ENCODE measurements around the gene KNSTRN. TPM values are rescaled to one million over a fixed set of nuclear protein-coding genes. Genes with fewer than 3 reads are reported as not detected.

Gene KNSTRN, protein sequence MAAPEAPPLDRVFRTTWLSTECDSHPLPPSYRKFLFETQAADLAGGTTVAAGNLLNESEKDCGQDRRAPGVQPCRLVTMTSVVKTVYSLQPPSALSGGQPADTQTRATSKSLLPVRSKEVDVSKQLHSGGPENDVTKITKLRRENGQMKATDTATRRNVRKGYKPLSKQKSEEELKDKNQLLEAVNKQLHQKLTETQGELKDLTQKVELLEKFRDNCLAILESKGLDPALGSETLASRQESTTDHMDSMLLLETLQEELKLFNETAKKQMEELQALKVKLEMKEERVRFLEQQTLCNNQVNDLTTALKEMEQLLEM
- total RNA-seq: 32.8 and 79.5 TPM in 2 replicates

DNA sequence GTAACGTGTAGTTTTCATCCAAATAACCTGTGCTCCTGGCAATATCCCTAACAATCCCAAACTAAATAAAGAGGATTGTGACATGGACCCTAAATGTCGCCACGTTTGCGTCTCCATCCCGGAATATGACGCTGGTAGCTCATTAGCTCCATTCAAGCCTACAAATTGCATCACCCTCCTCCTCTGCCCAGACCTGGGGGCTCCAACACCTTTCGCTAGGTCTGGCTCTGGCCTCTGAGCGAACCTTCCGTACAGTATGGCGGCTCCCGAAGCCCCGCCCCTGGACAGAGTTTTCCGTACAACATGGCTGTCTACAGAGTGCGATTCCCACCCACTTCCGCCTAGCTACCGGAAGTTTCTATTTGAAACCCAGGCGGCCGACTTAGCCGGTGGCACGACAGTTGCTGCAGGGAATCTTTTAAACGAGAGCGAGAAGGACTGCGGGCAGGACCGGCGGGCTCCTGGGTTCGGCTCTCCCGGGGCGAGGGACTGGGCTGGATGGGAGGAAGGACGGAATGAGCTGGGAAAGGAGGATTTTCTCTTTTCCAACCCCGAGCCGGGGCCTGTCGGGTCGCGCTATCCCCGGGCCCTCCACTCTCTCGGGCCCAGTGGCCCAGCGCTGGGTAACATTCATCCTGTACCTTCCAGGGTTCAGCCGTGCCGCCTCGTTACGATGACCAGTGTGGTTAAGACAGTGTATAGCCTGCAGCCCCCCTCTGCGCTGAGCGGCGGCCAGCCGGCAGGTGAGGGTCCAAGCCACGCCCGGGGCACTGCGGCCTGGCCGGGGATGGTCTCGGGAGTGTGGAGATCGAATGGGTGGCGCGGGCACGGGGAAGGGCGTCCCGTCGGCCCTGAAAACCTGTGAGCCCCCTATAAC lies at the start of gene KNSTRN:
Gene KNSTRN, plus strand, starts transcription at position 142 of the 877 bp plus-strand sequence. Its CDS starts 115 bp downstream, at position 257.

DNA sequence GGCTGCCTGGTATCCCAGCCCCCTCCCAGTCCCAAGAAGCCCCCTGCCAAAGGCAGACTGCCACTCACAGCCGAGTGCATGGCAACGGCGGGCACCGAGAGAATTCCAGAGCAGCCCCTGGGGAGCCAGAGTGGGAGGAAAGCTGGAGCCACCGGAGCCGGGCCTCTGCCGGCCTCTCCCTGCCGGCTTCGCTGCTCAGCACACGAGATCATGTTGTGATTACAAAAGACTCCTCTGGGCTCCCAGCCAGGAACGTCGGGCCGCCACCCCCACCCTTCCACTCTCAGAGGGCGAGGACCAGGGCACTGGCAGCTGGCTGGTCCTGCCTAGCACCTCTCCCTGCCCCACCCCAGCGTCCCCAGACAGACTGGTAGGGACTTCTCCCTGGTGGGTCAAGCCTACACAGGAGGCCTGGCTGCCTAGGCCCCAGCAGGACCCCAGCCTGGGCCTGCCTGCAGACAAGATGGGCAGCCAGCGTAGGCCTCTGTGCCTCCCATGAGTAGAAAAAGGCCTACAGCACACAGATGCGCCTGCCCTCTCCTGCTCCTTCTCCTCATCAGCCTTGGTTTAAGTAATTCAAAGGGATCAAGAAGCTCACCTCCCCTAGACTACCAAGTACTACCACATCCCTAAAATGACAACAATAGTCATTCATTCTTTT lies 41.7 kb upstream of the KNSTRN start, which contains the start of gene CCDC9B:
Gene CCDC9B, minus strand, starts transcription at position 200 of the 661 bp plus-strand sequence. Its CDS starts 120 bp downstream, at position 80.

DNA sequence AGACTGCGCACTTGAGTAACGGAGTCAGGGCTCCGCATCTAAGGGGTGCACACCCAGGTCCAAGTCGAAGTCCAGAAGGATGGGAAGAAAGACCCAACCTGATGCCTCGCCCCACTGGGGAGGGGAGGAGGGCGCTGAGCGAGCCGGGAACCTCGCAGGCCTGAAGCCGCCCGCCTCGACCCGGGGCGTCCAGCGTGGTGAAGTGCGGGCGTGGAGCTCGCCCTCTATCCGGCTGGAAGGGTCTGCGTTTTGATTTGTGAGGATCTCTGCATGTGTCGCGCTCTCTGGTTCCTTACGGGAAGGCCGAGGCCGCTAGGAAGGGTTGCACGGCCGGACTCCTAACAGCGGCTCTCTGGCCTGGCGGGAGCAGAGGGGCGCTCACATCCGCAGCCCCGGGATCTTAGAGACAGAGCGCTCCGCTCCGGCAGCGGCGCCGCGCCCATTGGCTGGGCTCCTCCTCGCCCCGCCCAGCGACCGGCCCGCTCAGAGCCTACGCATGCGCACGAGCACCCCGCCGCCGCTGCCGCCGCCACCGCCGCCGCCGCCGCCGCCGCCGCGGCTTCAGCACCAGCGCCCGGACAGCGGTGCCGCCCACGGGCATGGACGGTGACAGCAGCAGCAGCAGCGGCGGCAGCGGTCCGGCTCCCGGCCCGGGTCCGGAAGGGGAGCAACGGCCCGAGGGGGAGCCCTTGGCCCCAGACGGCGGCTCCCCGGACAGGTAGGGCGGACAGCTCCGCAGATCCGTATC lies 24.6 kb upstream of the KNSTRN start, which contains the start of gene DISP2:
Gene DISP2, plus strand, starts transcription at position 497 of the 748 bp plus-strand sequence. Its CDS starts 103 bp downstream, at position 600.

DNA sequence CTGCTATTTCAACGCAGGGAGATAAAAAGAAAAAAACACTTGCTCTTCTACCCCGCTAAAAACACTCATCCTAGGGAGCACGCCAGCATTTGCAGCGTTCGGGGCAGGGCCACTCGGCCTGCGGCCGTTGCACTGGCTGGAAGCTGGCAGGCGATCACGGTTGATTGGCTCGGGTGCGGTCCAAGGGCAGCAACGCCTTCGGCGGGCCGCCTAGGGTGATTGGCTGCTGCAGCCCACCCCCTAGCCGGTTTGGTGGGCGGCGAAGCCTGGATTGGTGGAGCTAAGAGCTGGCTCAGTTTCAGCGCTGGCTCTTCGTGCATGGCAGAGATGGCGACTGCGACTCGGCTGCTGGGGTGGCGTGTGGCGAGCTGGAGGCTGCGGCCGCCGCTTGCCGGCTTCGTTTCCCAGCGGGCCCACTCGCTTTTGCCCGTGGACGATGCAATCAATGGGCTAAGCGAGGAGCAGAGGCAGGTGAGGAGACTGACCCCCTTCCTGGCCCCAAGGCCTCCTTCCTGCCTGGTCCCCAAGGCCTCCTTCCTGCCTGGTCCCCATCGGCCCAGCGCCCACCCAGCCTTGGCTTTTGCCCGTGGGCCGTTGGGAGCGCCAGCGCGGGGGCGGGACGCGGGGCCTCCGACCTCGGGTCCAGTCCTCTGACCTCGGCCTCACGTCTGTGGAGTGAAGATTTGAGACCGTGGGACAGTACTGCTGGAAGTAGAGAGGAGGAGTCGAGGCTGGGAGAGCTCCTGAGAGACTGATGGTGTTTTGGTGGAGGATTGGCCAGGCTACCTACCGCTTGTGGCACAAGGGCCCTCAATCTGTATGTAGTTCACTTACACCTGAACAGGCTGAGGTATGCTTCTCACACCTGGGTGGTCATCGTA lies 23.2 kb downstream of the KNSTRN start, which contains the start of gene IVD:
Gene IVD, plus strand, starts transcription at position 295 of the 881 bp plus-strand sequence. Its CDS starts 33 bp downstream, at position 328.

DNA sequence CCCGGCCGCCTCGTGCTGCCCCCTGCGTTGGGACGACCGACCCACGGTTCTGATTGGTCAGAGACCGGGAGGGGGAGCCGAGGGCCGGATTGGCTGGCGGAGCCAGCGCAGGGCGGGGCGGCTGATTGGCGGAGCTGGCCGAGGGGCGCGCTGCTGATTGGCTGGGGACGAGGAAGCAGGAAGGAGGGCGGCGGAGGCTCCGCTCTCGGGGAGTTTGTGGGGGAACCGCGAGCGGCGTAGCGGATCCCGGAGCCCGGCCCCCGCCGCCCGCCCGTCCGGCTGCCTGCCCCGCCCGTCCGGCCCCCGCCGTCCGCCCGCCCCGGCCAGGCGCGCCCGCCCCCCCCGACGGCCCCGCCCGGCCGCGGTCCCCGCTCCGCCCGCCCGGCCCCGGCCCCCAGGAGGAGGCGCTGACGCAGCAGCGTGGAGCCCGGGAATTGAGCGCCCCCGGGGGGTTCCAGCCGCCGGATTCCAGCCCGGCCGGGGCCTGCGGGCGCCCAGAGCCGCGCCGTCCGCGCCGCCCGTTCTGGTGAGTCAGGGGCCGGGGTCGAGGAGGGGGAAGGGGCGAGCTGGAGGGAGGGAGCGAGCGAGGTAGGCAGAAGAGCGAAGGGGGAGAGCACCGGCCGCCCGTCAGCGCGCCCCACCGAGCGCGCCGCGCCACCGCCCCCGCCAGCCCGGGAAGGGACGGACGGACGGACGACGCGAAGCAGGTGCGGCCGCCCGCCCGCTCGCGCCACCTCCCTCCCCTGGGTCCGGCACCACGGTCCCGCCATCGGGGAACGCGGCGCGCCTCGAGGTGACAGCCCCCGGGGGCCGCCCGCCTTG lies 58.4 kb downstream of the KNSTRN start, which contains the start of gene BAHD1:
Gene BAHD1, plus strand, starts transcription at position 211 of the 822 bp plus-strand sequence. CDS start 17,512 bp downstream, outside the sequence.

Other genes with a start within 250 kb of the KNSTRN start
- gene BUB1B, start 221.7 kb upstream of the KNSTRN start, total RNA-seq: 9.1 and 30.6 TPM in 2 replicates
- 21.0 and 21.7 TPM in 2 replicates for gene PAK6, start 143.7 kb upstream of the KNSTRN start, total RNA-seq
- not detected in 2 replicates for gene ANKRD63, start 99.7 kb upstream of the KNSTRN start, total RNA-seq
- gene PLCB2, start 74.8 kb upstream of the KNSTRN start, total RNA-seq: 1.3 and 1.6 TPM in 2 replicates
- 14.7 and 15.4 TPM in 2 replicates for gene INAFM2, start 59.0 kb upstream of the KNSTRN start, total RNA-seq
- 3.9 and 8.0 TPM in 2 replicates for gene CCDC9B, start 41.8 kb upstream of the KNSTRN start, total RNA-seq
- gene PHGR1, start 31.7 kb upstream of the KNSTRN start, total RNA-seq: not detected in 2 replicates
- gene DISP2, start 24.5 kb upstream of the KNSTRN start, total RNA-seq: 0.94 and 1.4 TPM in 2 replicates
- gene IVD, start 23.1 kb downstream of the KNSTRN start, total RNA-seq: 19.7 and 25.9 TPM in 2 replicates
- 10.1 and 12.2 TPM in 2 replicates for gene BAHD1, start 58.2 kb downstream of the KNSTRN start, total RNA-seq
- 7.9 and 8.6 TPM in 2 replicates for gene CHST14, start 88.3 kb downstream of the KNSTRN start, total RNA-seq
- 16.8 and 22.9 TPM in 2 replicates for gene CCDC32, start 182.3 kb downstream of the KNSTRN start, total RNA-seq
- gene RPUSD2, start 186.6 kb downstream of the KNSTRN start, total RNA-seq: 13.4 and 18.7 TPM in 2 replicates
- 9.7 and 23.4 TPM in 2 replicates for gene KNL1, start 211.5 kb downstream of the KNSTRN start, total RNA-seq

Measured in hair follicular keratinocyte (primary cell).